ENCODE measurements around the gene JAZF1. TPM values are rescaled to one million over a fixed set of nuclear protein-coding genes. Genes with fewer than 3 reads are reported as not detected.

JAZF1 gene
- total RNA-seq, 1 donor from 2014 or later = 36.1 TPM

GRCh38 chr7:27917774-27918314 is 262.8 kb downstream of the JAZF1 start:
- Histone ChIP-seq H3K36me3 (no peaks in the 10 kb centered on the region), H3K4me3 (no peak overlapping the region), H3K4me1 (peaks cover 22% of the 10 kb centered on the region), H3K27me3 (no peaks in the 10 kb centered on the region), H3K27ac (no peak overlapping the region), H3K9me3 (no peaks in the 10 kb centered on the region)
- DNase-seq (ENCODE audit: extremely low spot score in 2 of 2) = no peak
- TF ChIP-seq POLR2AphosphoS5 (IDR thresholded peaks at IDR 0.05; ENCODE audit: insufficient read depth in 1 of 2, low read depth in 1 of 2) = no peak
- TF ChIP-seq, protein P1, sequence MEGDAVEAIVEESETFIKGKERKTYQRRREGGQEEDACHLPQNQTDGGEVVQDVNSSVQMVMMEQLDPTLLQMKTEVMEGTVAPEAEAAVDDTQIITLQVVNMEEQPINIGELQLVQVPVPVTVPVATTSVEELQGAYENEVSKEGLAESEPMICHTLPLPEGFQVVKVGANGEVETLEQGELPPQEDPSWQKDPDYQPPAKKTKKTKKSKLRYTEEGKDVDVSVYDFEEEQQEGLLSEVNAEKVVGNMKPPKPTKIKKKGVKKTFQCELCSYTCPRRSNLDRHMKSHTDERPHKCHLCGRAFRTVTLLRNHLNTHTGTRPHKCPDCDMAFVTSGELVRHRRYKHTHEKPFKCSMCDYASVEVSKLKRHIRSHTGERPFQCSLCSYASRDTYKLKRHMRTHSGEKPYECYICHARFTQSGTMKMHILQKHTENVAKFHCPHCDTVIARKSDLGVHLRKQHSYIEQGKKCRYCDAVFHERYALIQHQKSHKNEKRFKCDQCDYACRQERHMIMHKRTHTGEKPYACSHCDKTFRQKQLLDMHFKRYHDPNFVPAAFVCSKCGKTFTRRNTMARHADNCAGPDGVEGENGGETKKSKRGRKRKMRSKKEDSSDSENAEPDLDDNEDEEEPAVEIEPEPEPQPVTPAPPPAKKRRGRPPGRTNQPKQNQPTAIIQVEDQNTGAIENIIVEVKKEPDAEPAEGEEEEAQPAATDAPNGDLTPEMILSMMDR (IDR thresholded peaks at IDR 0.05) = no peak
- TF ChIP-seq POLR2A (IDR thresholded peaks at IDR 0.05) = no peak
- intact Hi-C loops (cut with DNase I) = no loop called here

GRCh38 chr7:27917119-27917518 is 263.5 kb downstream of the JAZF1 start:
- Histone ChIP-seq H3K4me1 (peaks cover 24% of the 10 kb centered on the region), H3K4me3 (no peak overlapping the region), H3K27ac (no peak overlapping the region), H3K27me3 (no peaks in the 10 kb centered on the region), H3K36me3 (no peaks in the 10 kb centered on the region), H3K9me3 (no peaks in the 10 kb centered on the region)
- no peak for DNase-seq (ENCODE audit: extremely low spot score in 2 of 2)
- intact Hi-C loops (cut with DNase I) = no loop called here
- no peak for TF ChIP-seq POLR2AphosphoS5 (IDR thresholded peaks at IDR 0.05; ENCODE audit: insufficient read depth in 1 of 2, low read depth in 1 of 2)
- TF ChIP-seq, protein P1 (IDR thresholded peaks at IDR 0.05) = no peak
- no peak for TF ChIP-seq POLR2A (IDR thresholded peaks at IDR 0.05)

- Histone ChIP-seq H3K4me3 (no peak overlapping the region), H3K9me3 (no peaks in the 10 kb centered on the region), H3K27ac (no peak overlapping the region), H3K4me1 (peaks cover 24% of the 10 kb centered on the region), H3K27me3 (no peaks in the 10 kb centered on the region), H3K36me3 (no peaks in the 10 kb centered on the region)
- intact Hi-C loops (cut with DNase I) = no loop called here
- no peak for DNase-seq (ENCODE audit: extremely low spot score in 2 of 2)
- TF ChIP-seq, protein P1 (IDR thresholded peaks at IDR 0.05) = no peak
- TF ChIP-seq POLR2A (IDR thresholded peaks at IDR 0.05) (no peak), POLR2AphosphoS5 (IDR thresholded peaks at IDR 0.05; ENCODE audit: insufficient read depth in 1 of 2, low read depth in 1 of 2) (no peak)
Observed at GRCh38 chr7:27916372-27916771, 264.2 kb downstream of the JAZF1 start.

DNA sequence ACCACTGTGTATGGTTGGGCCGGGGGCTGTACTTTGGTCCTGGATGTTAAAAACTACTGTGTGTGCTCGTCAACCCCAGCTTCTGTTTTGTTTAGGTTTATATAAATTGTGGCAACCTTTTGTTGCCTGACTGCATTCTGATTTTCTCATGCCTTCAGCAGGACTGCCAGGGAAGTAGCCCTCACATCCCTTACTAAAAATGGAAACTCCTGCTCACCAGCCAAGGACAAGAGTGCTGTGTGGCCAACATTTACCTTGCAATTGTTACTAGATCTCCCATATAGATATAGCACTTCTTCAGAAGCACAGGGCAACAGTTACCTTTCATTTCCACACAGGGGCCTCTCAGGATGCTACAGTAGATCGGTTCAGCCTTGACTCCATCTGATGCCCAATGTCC is 266.2 kb downstream of the JAZF1 start:
- H3K27me3 ChIP-seq = no peaks in the 10 kb centered on the region
- intact Hi-C loops (cut with DNase I) = no loop called here
- DNase-seq (ENCODE audit: extremely low spot score in 2 of 2) = no peak
- H3K9me3 ChIP-seq = no peaks in the 10 kb centered on the region
- H3K27ac ChIP-seq = no peak overlapping the region
- H3K4me3 ChIP-seq = no peak overlapping the region
- TF ChIP-seq POLR2AphosphoS5 (IDR thresholded peaks at IDR 0.05; ENCODE audit: insufficient read depth in 1 of 2, low read depth in 1 of 2) = no peak
- TF ChIP-seq POLR2A (IDR thresholded peaks at IDR 0.05) = no peak
- TF ChIP-seq, protein P1 (IDR thresholded peaks at IDR 0.05) = no peak
- H3K4me1 ChIP-seq = peaks cover 28% of the 10 kb centered on the region
- no peaks in the 10 kb centered on the region for H3K36me3 ChIP-seq

GRCh38 chr7:27912751-27913150 is 267.8 kb downstream of the JAZF1 start:
- intact Hi-C loops (cut with DNase I) = no loop called here
- H3K9me3 ChIP-seq = no peaks in the 10 kb centered on the region
- TF ChIP-seq POLR2AphosphoS5 (IDR thresholded peaks at IDR 0.05; ENCODE audit: insufficient read depth in 1 of 2, low read depth in 1 of 2) (no peak), POLR2A (IDR thresholded peaks at IDR 0.05) (no peak)
- TF ChIP-seq, protein P1 (IDR thresholded peaks at IDR 0.05) = no peak
- no peaks in the 10 kb centered on the region for H3K27me3 ChIP-seq
- H3K4me1 ChIP-seq = peaks cover 25% of the 10 kb centered on the region
- no peaks in the 10 kb centered on the region for H3K36me3 ChIP-seq
- DNase-seq (ENCODE audit: extremely low spot score in 2 of 2) = no peak
- no peak overlapping the region for H3K4me3 ChIP-seq
- H3K27ac ChIP-seq = no peak overlapping the region
